Measurements from ENCODE around the gene SPOCK3.
"Not testable (repeated sequence)": the region's sequence is repeated elsewhere in the genome, so short reads cannot be mapped to it uniquely, and the experiment has no call there.

SPOCK3 gene

GRCh38 chr4:166977596-166977995 is 256.7 kb downstream of the SPOCK3 start:
- H3K36me3 Mint-ChIP-seq (ENCODE audit: low read depth), result peaks cover 16% of the 10 kb centered on the region

GRCh38 chr4:166972071-166972470 is 262.2 kb downstream of the SPOCK3 start:
- Mint-ChIP-seq H3K9me3 (peaks cover 14% of the 10 kb centered on the region), H3K4me1 (peaks cover 12% of the 10 kb centered on the region), H3K36me3 (ENCODE audit: low read depth) (peaks cover 30% of the 10 kb centered on the region), H3K27ac (peak overlapping the region; percentile 21 to 51 (median 21)), H3K4me3 (no peak overlapping the region), H3K27me3 (ENCODE audit: low read depth) (no peaks in the 10 kb centered on the region)
- no peak for TF ChIP-seq CTCF (IDR thresholded peaks at IDR 0.05; ENCODE audit: unreplicated experiment in 3 of 3)

More at GRCh38 chr4:166977596-166977995, 256.7 kb downstream of the SPOCK3 start:
- Mint-ChIP-seq H3K4me3 (no peak overlapping the region), H3K27me3 (ENCODE audit: low read depth) (no peaks in the 10 kb centered on the region), H3K4me1 (no peaks in the 10 kb centered on the region), H3K9me3 (no peaks in the 10 kb centered on the region), H3K27ac (no peak overlapping the region)
- no peak for TF ChIP-seq CTCF (IDR thresholded peaks at IDR 0.05; ENCODE audit: unreplicated experiment in 3 of 3)

DNA sequence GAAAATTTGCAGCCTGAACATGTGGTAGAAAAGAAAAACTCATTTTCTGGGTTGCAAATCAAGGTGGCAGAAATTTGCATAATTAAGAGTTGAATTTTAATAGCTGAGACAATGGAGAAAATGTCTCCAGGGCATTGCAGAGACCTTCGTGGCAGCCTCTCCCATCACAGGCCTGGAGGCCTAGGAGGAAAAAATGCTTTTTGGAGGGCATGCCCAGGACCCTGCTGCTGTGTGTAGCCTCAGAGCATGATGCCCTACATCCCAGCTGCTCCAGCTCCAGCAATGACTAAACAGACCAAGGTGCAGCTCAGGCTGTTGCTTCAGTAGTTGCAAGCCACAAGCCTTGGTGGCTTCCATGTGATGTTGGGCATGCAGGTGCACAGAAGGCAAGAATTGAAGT is 266.1 kb downstream of the SPOCK3 start:
- H3K27ac Mint-ChIP-seq; H3K4me3 Mint-ChIP-seq; H3K27me3 Mint-ChIP-seq (ENCODE audit: low read depth): not testable (repeated sequence)
- H3K9me3 Mint-ChIP-seq, result peaks cover 14% of the 10 kb centered on the region
- peaks cover 19% of the 10 kb centered on the region for H3K36me3 Mint-ChIP-seq (ENCODE audit: low read depth)
- H3K4me1 Mint-ChIP-seq, result peaks cover 12% of the 10 kb centered on the region

DNA sequence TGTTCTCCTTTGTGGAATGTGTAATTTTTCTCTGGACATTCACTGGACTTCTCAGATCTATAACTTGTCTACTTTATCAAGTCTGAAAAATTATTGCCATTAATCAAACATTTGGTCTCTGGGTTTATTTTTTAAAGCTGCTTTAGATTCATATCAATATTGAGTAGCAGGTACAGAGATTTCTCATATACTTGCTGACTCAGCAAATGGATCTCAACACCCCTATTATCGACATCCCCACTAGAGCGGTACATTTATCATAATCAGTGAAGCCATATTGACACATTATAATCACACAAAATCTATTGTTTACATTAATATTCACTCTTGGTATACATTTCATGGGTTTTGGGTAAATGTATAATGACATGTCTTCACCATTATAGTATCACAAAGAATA is 268.7 kb downstream of the SPOCK3 start:
- TF ChIP-seq CTCF (IDR thresholded peaks at IDR 0.05; ENCODE audit: unreplicated experiment in 3 of 3), result no peak
- Mint-ChIP-seq H3K9me3 (peaks cover 14% of the 10 kb centered on the region), H3K27ac (no peak overlapping the region), H3K4me3 (no peak overlapping the region), H3K4me1 (no peaks in the 10 kb centered on the region), H3K27me3 (ENCODE audit: low read depth) (no peaks in the 10 kb centered on the region), H3K36me3 (ENCODE audit: low read depth) (peaks cover 19% of the 10 kb centered on the region)

DNA sequence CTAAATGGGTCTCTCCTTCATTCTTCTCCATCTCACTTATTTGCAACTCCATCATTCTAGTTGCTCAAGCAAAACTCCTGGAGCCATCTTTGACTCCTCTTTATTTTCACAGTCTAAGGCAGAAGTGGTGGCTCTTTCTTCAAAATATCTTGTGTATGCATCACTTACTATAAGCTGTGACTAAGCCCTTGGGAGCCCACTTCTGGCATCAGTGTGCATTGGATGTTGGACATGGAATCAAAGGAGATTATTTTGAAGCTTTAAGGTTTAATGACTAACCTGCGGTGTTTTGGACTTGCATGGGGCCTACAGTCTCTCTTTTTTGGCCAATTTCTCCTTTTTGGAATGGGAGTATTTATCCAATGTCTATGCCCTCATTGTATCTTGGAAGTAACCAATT is 276.8 kb downstream of the SPOCK3 start:
- no peak for TF ChIP-seq CTCF (IDR thresholded peaks at IDR 0.05; ENCODE audit: unreplicated experiment in 3 of 3)
- no peaks in the 10 kb centered on the region for H3K27me3 Mint-ChIP-seq (ENCODE audit: low read depth)
- peaks cover 17% of the 10 kb centered on the region for H3K9me3 Mint-ChIP-seq
- H3K27ac Mint-ChIP-seq, result no peak overlapping the region
- no peaks in the 10 kb centered on the region for H3K4me1 Mint-ChIP-seq
- H3K36me3 Mint-ChIP-seq (ENCODE audit: low read depth), result peaks cover 17% of the 10 kb centered on the region
- H3K4me3 Mint-ChIP-seq, result no peak overlapping the region

DNA sequence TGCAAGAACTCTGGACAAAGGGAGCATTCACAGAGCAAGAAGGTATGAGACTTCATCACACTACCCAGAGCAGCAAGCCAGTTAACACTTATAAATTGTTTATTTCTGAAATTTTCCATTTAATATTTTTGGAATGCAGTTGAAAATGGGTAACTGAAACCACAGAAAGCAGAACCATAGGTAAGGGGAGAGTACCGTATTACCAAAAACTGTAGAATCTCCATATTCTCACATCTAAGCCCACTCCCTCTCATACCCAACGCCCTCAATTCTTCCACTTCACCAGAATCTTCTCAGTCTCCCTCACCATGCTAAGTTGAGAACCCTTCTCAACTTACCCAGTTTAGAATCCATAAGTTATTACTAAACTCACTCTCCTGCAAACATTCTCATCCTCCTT is 277.8 kb downstream of the SPOCK3 start:
- peaks cover 17% of the 10 kb centered on the region for H3K36me3 Mint-ChIP-seq (ENCODE audit: low read depth)
- no peaks in the 10 kb centered on the region for H3K4me1 Mint-ChIP-seq
- H3K27ac Mint-ChIP-seq, result no peak overlapping the region
- peaks cover 17% of the 10 kb centered on the region for H3K9me3 Mint-ChIP-seq
- TF ChIP-seq CTCF (IDR thresholded peaks at IDR 0.05; ENCODE audit: unreplicated experiment in 3 of 3), result no peak
- no peaks in the 10 kb centered on the region for H3K27me3 Mint-ChIP-seq (ENCODE audit: low read depth)
- no peak overlapping the region for H3K4me3 Mint-ChIP-seq

All from nephron (organoid).